Urothelium cell line (cell line): ENCODE results near the gene SLC16A5.
"Not testable (repeated sequence)": the region's sequence is repeated elsewhere in the genome, so short reads cannot be mapped to it uniquely, and the experiment has no call there.

Source experiments
- DNase-seq: peaks from one replicate; pipeline ENCODE4 v3.0.0; 2011; ENCODE audit warnings: low spot score, mixed read lengths
- FAIRE-seq: peaks from 2 replicates; lab custom pipeline; 2011; peaks lifted over from hg19 to GRCh38; lab: Jason Lieb, UNC

SLC16A5 gene

DNA sequence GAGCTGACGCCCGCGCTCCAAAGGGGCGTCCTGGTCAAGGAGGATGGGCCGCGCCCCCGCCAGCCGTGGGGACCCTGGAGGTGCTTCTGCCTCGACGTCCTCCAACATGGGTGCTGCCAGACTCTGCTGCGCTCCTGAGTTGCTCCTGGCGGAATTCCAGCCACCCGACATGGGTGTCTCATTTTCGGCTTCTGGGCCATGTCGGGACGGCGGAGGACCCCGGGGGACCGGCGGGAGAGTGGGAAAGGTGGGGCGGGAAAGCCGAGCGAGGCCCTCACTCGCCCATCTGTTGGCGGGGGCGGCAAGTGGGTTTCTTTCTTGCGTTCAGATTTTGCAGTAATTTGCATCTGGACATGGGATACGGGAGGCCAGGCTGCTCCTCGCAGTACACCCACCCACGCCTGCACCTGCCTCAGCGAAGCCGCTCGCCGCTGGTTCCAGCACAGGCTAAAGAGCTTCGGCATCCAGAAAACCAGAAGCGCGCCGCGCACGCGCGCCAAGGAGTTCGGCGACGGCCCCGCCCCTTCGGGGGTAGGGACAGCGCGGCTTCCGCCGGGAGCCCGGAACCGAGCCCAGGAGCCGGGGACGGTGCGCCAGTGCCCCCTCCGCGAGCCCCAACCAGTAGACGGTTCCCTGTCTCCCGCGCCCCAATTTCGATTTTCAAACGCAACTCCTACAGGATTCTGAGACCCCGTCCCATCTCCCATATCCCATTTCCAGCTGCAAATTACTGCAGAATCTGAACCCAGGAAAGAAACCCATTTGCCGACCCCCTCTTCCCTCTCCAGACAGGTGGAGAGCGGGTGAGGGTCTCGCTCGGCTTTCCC lies 21.9 kb downstream of the SLC16A5 start, which contains the start of gene ARMC7:
Gene ARMC7 (plus strand): TSS at position 563 of the 827 bp plus-strand sequence. CDS start 320 bp downstream, outside the sequence.
- FAIRE-seq (peak; percentile 58), DNase-seq (peak; percentile 98)

DNA sequence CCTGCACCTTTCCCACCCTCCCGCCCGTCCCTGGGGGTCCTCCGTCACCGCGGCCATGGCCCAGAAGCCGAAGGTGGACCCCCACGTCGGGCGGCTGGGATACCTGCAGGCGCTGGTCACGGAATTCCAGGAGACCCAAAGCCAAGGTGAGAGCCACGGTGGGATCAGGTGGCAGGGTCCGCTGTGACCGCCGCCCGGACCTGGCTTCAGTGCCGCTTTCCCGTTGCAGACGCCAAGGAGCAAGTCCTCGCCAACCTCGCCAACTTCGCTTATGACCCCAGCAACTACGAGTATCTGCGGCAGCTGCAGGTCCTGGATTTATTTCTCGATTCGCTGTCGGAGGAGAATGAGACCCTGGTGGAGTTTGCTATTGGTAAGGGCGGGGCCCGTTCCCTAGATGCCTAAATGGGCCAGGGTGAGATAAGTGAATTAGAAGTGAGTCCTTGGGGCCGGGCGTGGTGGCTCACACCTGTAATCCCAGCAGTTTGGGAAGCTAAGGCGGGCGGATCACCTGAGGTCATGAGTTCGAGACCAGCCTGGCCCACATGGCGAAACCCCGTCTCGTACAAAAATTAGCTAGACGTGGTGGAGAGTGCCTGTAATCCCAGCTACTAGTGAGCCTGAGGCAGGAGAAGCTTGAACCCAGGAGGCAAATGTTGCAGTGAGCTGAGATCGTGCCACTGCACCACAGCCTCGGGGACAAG lies 22.6 kb downstream of the SLC16A5 start:
- FAIRE-seq: no peak
- peak; percentile 30 for DNase-seq

- no peak for DNase-seq
- FAIRE-seq: no peak
Observed at GRCh38 chr17:75111777-75112335, 24.1 kb downstream of the SLC16A5 start.

DNA sequence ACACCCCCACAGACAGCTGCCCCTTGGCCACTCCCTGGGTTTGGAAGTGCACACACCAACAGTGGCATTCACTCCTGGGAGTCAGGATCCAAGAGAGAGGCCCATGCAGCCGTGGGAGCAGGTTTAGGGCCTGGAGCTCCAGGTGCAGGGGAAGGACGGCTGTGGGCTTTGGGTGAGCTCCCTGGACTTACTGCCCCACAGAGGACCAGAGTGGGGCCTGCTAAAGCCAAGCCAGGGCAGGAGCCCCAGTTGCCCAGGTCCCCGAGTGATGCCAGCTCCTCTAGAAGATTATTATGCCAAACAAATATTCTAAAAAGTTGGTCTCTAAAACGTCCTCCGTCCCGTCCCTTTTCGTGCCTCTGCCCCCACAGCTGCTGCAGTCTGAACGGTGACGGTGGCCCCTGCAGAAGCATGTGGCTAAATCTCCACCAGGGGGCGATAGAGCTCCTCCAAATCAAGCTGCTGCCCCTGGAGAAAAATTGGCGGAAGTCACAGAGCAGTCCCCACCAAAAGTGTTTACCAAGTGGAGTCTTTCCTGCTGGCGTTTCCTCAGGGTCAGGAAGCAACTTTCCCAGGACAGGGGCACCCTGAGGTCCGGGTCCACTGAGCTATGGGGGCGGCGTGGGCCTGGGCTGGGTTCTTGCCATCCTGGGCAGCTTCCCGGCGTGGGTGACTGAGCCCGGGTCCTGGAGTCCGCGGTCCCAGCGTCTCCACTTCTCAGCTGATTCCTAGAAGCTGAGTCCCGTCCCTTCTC lies 26.2 kb downstream of the SLC16A5 start:
- FAIRE-seq (peak; percentile 37), DNase-seq (peak; percentile 89)

DNA sequence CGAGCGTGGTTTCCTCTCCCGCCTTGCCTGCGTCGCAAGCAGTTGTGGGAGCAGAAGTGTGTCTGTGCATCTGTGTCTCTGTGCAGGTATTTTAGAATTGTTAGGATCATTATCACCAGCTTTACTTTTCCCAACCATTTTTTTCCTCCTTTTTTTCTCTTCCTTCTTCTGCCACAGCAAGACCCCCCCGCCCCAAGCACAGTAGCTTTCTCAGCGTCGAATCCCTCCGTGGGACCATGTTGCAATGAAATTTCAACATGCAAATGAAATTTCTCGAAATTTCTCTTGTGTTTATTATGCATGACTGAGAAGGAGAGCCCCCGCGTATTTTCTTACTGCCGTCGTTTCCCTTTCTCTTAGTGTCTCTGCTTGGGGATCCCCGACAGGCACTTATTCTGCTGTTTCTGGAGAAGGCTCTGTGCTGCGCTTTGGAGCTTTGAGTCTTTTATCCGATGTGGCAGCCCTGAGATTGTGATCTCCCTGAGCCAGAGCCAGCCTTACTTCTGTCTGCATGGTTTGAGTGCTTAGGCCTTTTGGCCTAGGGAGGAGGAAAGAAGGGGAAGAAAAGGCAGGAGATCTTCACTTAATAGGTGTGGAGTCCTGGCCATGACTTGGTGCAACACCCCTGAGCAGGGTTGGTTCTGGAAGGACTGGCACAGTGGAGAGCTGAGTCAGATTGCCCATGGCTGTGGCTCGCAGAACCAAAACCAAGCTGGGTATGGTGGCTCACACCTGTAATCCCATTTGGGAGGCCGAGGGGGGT lies 27.0 kb downstream of the SLC16A5 start:
- no peak for FAIRE-seq

GRCh38 chr17:75115555-75115954 lies 27.8 kb downstream of the SLC16A5 start:
- FAIRE-seq: no peak
- DNase-seq: no peak

More for the DNA sequence above, 27.0 kb downstream of the SLC16A5 start:
- DNase-seq: no peak

GRCh38 chr17:75116737-75117136 lies 29.0 kb downstream of the SLC16A5 start:
- DNase-seq (no peak), FAIRE-seq (no peak)

- DNase-seq (no peak), FAIRE-seq (no peak)
Observed at GRCh38 chr17:75118307-75118706, 30.6 kb downstream of the SLC16A5 start.

DNA sequence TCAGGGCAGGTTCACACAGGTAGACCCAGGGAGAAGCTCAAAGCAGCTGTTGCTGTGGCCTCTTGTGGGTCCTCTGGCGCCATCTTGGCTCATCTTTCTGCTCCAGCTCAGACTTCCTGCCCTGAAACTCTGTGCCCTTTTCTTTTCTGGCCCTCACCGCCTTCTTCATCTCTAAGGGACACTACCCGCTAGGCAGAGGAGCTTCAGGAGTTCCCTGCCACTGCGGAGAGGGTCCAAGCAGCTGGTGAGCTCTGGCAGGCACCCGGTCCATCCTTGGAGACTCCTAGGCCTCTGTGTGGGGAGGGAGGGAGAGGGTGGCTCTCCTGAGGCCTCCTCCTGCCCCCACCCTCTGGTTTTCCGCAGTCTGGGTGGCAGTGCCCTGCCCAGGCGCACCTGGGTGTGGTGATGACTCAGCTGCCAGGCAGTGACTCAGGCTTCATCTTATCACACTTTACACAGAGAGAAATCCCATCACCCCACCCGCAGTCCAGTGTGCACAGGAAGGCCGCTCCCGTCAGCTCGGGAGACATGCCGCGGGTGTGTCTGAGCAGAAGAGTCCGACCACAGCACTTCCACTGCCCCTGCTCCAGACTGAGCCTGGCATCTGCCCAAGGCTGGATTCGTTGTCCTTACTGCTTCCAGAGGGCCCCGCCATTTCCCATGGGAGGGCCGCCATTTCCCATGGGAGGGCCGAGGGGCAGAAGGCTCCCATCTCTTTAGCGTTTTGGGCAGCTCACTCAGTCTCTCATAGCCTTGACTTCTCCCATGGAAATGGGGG lies 36.5 kb downstream of the SLC16A5 start:
- DNase-seq (peak; percentile 99), FAIRE-seq (peak; percentile 96)

DNA sequence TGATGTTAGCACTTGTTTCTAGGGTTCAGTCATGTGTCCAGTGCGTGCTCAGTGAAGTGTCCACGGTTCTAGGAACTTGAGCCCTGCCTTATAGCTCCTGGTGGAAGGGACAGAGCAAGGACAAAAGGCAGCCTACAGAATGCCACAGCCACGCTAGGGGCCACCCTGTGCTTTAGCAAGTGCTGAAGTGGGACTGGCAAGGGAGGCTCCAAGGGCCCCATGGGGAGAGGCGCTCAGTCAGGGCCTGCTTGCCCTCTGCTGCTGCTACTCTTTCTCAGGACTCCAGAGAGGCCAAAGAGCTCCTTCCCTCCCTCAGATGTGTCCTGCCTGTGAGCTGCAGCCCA lies 37.0 kb downstream of the SLC16A5 start:
- FAIRE-seq: no peak
- no peak for DNase-seq

- DNase-seq (no peak), FAIRE-seq (peak; percentile 63)
Observed at GRCh38 chr17:75125984-75126383, 38.2 kb downstream of the SLC16A5 start.

GRCh38 chr17:75126954-75127353 lies 39.2 kb downstream of the SLC16A5 start:
- no peak for FAIRE-seq
- DNase-seq: no peak

- FAIRE-seq, DNase-seq: not testable (repeated sequence)
Observed at GRCh38 chr17:75127936-75128335, 40.2 kb downstream of the SLC16A5 start.

- FAIRE-seq: no peak
- DNase-seq: no peak
Observed at GRCh38 chr17:75128694-75129505, 41.1 kb downstream of the SLC16A5 start.

DNA sequence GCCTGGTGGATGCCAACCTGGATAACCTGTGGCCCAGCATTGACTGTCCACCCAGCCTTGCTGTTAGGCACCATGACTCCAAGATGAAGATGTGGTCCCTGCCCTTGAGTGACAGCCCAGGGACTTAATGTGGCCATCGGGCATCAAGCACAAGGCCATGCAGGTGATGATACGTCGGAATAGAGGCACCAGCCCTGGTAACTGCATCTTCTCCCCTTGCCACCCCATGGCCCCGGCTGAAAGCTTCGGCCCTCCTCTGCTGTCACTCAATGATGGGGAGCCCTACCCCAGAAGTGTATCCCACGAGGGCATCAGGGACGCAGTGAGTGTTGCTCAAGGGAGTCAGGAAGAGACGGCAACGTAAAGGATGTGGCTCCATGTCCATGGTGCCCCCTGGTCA lies 41.8 kb downstream of the SLC16A5 start:
- no peak for FAIRE-seq
- DNase-seq: no peak

DNA sequence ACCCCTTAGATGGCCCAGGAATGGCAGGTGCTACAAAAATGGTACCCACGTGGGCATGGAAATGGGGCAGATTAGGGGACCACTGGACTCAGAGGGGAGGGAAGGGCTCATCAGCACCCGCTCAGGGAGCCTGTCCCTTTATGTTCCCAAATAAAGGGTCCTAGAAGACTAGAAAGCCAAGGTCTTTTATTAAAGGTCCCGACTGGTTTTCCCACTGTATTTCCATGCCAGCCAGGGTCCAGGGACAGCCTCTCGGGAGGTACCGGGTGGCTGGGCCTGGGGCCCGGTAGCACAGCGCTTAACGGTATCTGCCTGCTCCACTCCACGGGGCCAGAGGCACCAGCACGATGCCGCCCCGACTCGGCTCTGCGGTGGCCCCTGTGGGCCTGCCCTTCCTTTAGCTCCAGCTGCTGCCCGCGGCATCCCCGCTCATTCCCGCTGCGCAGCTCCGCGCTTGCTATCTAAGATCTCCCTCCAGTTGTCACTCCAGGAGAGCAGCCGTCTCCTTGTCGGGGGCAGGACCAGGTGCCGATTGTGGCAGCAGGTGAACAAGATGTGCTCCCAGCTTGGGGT lies 42.4 kb downstream of the SLC16A5 start:
- FAIRE-seq (no peak), DNase-seq (no peak)

DNA sequence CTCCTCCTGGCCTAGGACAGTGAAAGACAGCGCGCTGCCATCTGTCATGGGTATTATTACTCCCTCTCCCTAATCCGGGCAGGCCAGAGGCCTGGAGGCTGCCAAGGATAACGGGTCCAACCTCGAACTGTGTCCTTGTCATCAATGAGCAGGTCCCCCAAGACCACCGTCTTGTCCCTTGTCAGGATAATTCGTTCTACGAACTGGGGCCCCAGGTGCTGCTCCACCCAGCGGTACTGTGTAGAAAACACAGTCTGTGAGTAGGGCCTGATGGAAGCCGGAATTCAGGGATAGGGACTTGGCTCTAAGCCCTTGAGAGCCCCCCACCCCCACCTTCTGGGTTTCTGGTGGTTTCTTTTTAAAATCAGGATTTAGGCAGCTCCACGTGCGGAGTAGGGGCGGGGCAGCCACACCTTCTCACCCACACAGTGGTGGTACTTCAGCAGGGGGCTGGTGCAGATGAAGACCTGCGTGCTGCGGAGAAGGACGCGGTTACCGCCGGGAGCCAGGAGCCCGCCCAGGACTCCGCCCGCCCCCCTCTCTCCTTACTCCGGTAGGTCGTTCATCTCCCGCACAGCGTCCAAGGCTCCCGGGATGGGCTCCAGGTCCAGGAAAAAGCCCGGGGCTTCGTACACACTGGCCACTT lies 43.0 kb downstream of the SLC16A5 start:
- peak; percentile 17 for FAIRE-seq
- DNase-seq: peak; percentile 79
